IMR-90 (cell line): ENCODE results near the gene DIP2B. TPM values are rescaled to one million over a fixed set of nuclear protein-coding genes. Genes with fewer than 3 reads are reported as not detected.

ENCODE experiments used
- ATAC-seq: fragments of 200-7000 bp; cut with Tn5 transposase; 2 replicates; pipeline ENCODE4 v1.9.1; 2020; ENCODE audit warnings: low read depth, mild to moderate bottlenecking, moderate library complexity
- BruUV-seq: library from RNA; stranded (reverse); fragments of 400-500 nt; replicated peaks from 2 replicates; lab custom pipeline; 2021; lab: Mats Ljungman, UMichigan
- CTCF ChIA-PET: fragments of 300-600 bp; formaldehyde crosslinking; extraction: SDS; loops from one replicate; lab custom pipeline; 2021; ENCODE audit warnings: antibody characterized with exemption; lab: Yijun Ruan, JAX
- POLR2A ChIA-PET: fragments of 300-600 bp; sonication (Branson Sonifier 250); formaldehyde crosslinking; loops from one replicate; lab custom pipeline; 2022; ENCODE audit warnings: antibody characterized with exemption; ENCODE audit not compliant: unreplicated experiment; lab: Charles Lee
- DNase-seq: peaks from one replicate; pipeline ENCODE4 v3.0.0; 2013
- H2AFZ ChIP-seq: replicated peaks from 2 replicates; pipeline ENCODE3; 2013; ENCODE audit warnings: low read length, mild to moderate bottlenecking; ENCODE audit not compliant: poor library complexity
- H2AK5ac ChIP-seq: 2 replicates; pipeline ENCODE4 v1.6.1; 2013; ENCODE audit warnings: low read depth, low read length, inconsistent platforms
- H2AK9ac ChIP-seq: replicated peaks from 2 replicates; pipeline ENCODE3; 2013; ENCODE audit warnings: mild to moderate bottlenecking, low read depth, low read length, moderate library complexity; ENCODE audit not compliant: poor library complexity
- H2BK120ac ChIP-seq: 2 replicates; pipeline ENCODE4 v1.6.1; 2013; ENCODE audit warnings: low read depth, low read length, inconsistent platforms
- H2BK15ac ChIP-seq: 3 replicates; pipeline ENCODE4 v1.6.1; 2013; ENCODE audit warnings: low read depth, low read length, inconsistent platforms
- H2BK20ac ChIP-seq: 2 replicates; pipeline ENCODE4 v1.6.1; 2013; ENCODE audit warnings: low read depth, mild to moderate bottlenecking, inconsistent platforms, low read length, moderate library complexity
- H2BK5ac ChIP-seq: 2 replicates; pipeline ENCODE4 v1.6.1; 2013; ENCODE audit warnings: mild to moderate bottlenecking, low read depth, low read length, inconsistent platforms; ENCODE audit not compliant: poor library complexity, severe bottlenecking
- H3K14ac ChIP-seq: replicated peaks from 2 replicates; pipeline ENCODE4 v1.6.1; 2013; ENCODE audit warnings: low read depth, low read length, inconsistent platforms
- H3K18ac ChIP-seq: 2 replicates; pipeline ENCODE4 v1.6.1; 2013; ENCODE audit warnings: low read depth, low read length, control low read depth
- H3K23ac ChIP-seq: 2 replicates; pipeline ENCODE4 v1.6.1; 2013; ENCODE audit warnings: low read depth, low read length, inconsistent platforms
- H3K27ac ChIP-seq: 2 replicates; pipeline ENCODE4 v1.5.1; 2013; ENCODE audit warnings: mild to moderate bottlenecking, control low read depth, low read length; ENCODE audit not compliant: insufficient read depth
- H3K27me3 ChIP-seq: 2 replicates; pipeline ENCODE4 v1.6.1; 2013; ENCODE audit warnings: low read length; ENCODE audit not compliant: control insufficient read depth, insufficient read depth
- H3K36me3 ChIP-seq: 2 replicates; pipeline ENCODE4 v1.6.1; 2013; ENCODE audit warnings: low read length, mixed read lengths; ENCODE audit not compliant: control insufficient read depth, insufficient read depth
- H3K4ac ChIP-seq: 2 replicates; pipeline ENCODE4 v1.6.1; 2013; ENCODE audit warnings: low read depth, low read length, inconsistent platforms
- H3K4me1 ChIP-seq: 2 replicates; pipeline ENCODE4 v1.6.1; 2013; ENCODE audit warnings: low read length, mixed read lengths; ENCODE audit not compliant: control insufficient read depth, insufficient read depth
- H3K4me2 ChIP-seq: 2 replicates; pipeline ENCODE4 v1.6.1; 2013; ENCODE audit warnings: low read depth, mild to moderate bottlenecking, control low read depth, low read length, moderate library complexity
- H3K4me3 ChIP-seq: 2 replicates; pipeline ENCODE4 v1.5.1; 2013; ENCODE audit warnings: low read depth, mild to moderate bottlenecking, control low read depth, low read length, moderate library complexity; ENCODE audit not compliant: insufficient read depth
- H3K56ac ChIP-seq: 2 replicates; pipeline ENCODE4 v1.6.1; 2013; ENCODE audit warnings: low read length, inconsistent platforms; ENCODE audit not compliant: insufficient read depth; ENCODE audit errors: extremely low read depth
- H3K79me1 ChIP-seq, 2 experiments: 2 replicates each; pipeline ENCODE4 v1.6.1; 2013; ENCODE audit warnings: low read length in 2 of 2, inconsistent platforms in 1 of 2, low read depth in 1 of 2
- H3K9ac ChIP-seq: 2 replicates; pipeline ENCODE4 v1.6.1; 2013; ENCODE audit warnings: low read depth, low read length, control low read depth
- H3K9me1 ChIP-seq: 2 replicates; pipeline ENCODE4 v1.6.1; 2013; ENCODE audit warnings: low read length, inconsistent platforms; ENCODE audit not compliant: insufficient read depth
- H3K9me3 ChIP-seq: 2 replicates; pipeline ENCODE4 v1.6.1; 2013; ENCODE audit warnings: low read length; ENCODE audit not compliant: control insufficient read depth, insufficient read depth
- H4K20me1 ChIP-seq: 2 replicates; pipeline ENCODE4 v1.6.1; 2013; ENCODE audit warnings: low read length, inconsistent platforms; ENCODE audit not compliant: insufficient read depth
- H4K5ac ChIP-seq: 2 replicates; pipeline ENCODE4 v1.6.1; 2013; ENCODE audit warnings: mild to moderate bottlenecking, low read depth, low read length, control low read depth
- H4K8ac ChIP-seq, 2 experiments: 2 replicates each; pipeline ENCODE4 v1.6.1; 2013; ENCODE audit warnings: low read depth in 2 of 2, low read length in 2 of 2, control low read depth in 1 of 2, inconsistent platforms in 1 of 2
- H4K91ac ChIP-seq: 2 replicates; pipeline ENCODE4 v1.6.1; 2013; ENCODE audit warnings: low read depth, low read length, inconsistent platforms; ENCODE audit not compliant: insufficient read depth
- BHLHE40 ChIP-seq: fragments of 150-350 bp; IDR thresholded peaks from 2 replicates; pipeline ENCODE4 v1.6.1; 2016; ENCODE audit warnings: mild to moderate bottlenecking, low read depth, low read length
- CEBPB ChIP-seq: IDR thresholded peaks from 2 replicates; pipeline ENCODE4 v1.6.1; 2012; ENCODE audit warnings: low read depth, low read length, improper control_type of control experiment
- CHD1 ChIP-seq: IDR thresholded peaks from 2 replicates; pipeline ENCODE4 v1.6.1; 2012; ENCODE audit warnings: low read depth, low read length, improper control_type of control experiment
- CTCF ChIP-seq: conservative IDR thresholded peaks from 2 replicates; pipeline ENCODE4 v1.5.1; 2012; ENCODE audit warnings: mild to moderate bottlenecking, low read depth, low read length, improper control_type of control experiment
- ELK1 ChIP-seq: fragments of 150-350 bp; IDR thresholded peaks from 2 replicates; pipeline ENCODE4 v1.6.1; 2016; ENCODE audit warnings: low read depth, mild to moderate bottlenecking, low read length, moderate library complexity, borderline replicate concordance
- FOS ChIP-seq: fragments of 150-350 bp; IDR thresholded peaks from 2 replicates; pipeline ENCODE4 v1.6.1; 2016; ENCODE audit warnings: low read depth, low read length
- MAFK ChIP-seq: IDR thresholded peaks from 2 replicates; pipeline ENCODE4 v1.6.1; 2012; ENCODE audit warnings: low read depth, low read length, improper control_type of control experiment
- MAZ ChIP-seq: IDR thresholded peaks from 2 replicates; pipeline ENCODE4 v1.6.1; 2012; ENCODE audit warnings: low read depth, mild to moderate bottlenecking, low read length, improper control_type of control experiment, moderate library complexity, borderline replicate concordance
- MXI1 ChIP-seq: IDR thresholded peaks from 2 replicates; pipeline ENCODE4 v1.6.1; 2012; ENCODE audit warnings: low read depth, mild to moderate bottlenecking, low read length, moderate library complexity, borderline replicate concordance
- NFE2L2 ChIP-seq: fragments of 150-350 bp; IDR thresholded peaks from 2 replicates; pipeline ENCODE4 v1.6.1; 2016; ENCODE audit warnings: low read depth, mild to moderate bottlenecking, low read length
- POLR2A ChIP-seq: IDR thresholded peaks from 2 replicates; pipeline ENCODE4 v1.6.1; 2012; ENCODE audit warnings: mild to moderate bottlenecking, low read depth, low read length
- RCOR1 ChIP-seq: IDR thresholded peaks from 2 replicates; pipeline ENCODE4 v1.6.1; 2012; ENCODE audit warnings: mild to moderate bottlenecking, low read length, improper control_type of control experiment; ENCODE audit not compliant: insufficient replicate concordance
- RFX5 ChIP-seq: IDR thresholded peaks from 2 replicates; pipeline ENCODE4 v1.8.0; 2012; ENCODE audit warnings: low read depth, mild to moderate bottlenecking, low read length, moderate library complexity
- SMC3 ChIP-seq: fragments of 150-350 bp; IDR thresholded peaks from 2 replicates; pipeline ENCODE4 v1.6.1; 2016; ENCODE audit warnings: low read depth, mild to moderate bottlenecking, antibody characterized with exemption, low read length, moderate library complexity
- USF2 ChIP-seq: fragments of 150-350 bp; IDR thresholded peaks from 2 replicates; pipeline ENCODE4 v1.6.1; 2017; ENCODE audit warnings: mild to moderate bottlenecking, antibody characterized with exemption, low read length, low read depth
- WGBS, 2 experiments: methylation state at CpG; one replicate each; pipeline versions ENCODE4 v1.1.5 to v1.1.7; 2013; ENCODE audit warnings: missing lambda C conversion rate in 2 of 2; ENCODE audit not compliant: insufficient read length in 1 of 2; ENCODE audit errors: extremely low coverage in 2 of 2; 5-methylcytosine and 5-hydroxymethylcytosine counted together
- dilution Hi-C: fragments of 300-500 bp; cut with HindIII; formaldehyde crosslinking; loops from one replicate; pipeline ENCODE4 v1.14.3; 2018; ENCODE audit warnings: low sequenced_read_pairs; ENCODE audit not compliant: unreplicated experiment
- in situ Hi-C: fragments of 300-500 bp; cut with MboI; formaldehyde crosslinking; loops from 3 replicates; pipeline ENCODE4 v1.14.3; 2019; ENCODE audit warnings: low sequenced_read_pairs, inconsistent platforms, mixed read lengths
- intact Hi-C: fragments of 100-400 bp; cut with micrococcal nuclease; formaldehyde crosslinking; loops from 2 replicates; pipeline ENCODE4 v1.10.0; 2022
- polyA plus RNA-seq, 3 experiments: library from polyadenylated mRNA; depleted of rRNA; stranded (reverse); fragments of >200 nt; gene quantifications; 2 replicates each; pipeline ENCODE4 v1.2.3, GENCODE V29; 2012; ENCODE audit warnings: low replicate concordance in 1 of 3
- total RNA-seq: library from RNA; depleted of rRNA; stranded (reverse); fragments of >200 nt; gene quantifications from 2 replicates; pipeline ENCODE4 v1.2.3, GENCODE V29; 2012

Gene DIP2B
- total and polyA plus RNA-seq, 2 of the 4 experiments (the other 2 are of a cell fraction), result 7.7 to 12.9 TPM

- no peaks in the 10 kb centered on the region for H3K4me1 ChIP-seq
- H3K18ac ChIP-seq, result no peak overlapping the region
- no peaks in the 10 kb centered on the region for H3K27me3 ChIP-seq
- ATAC-seq (no peak), DNase-seq (no peak)
- no CpG with 5 or more reads among the region's 7 CpGs for WGBS, 2 experiments
- H3K9me3 ChIP-seq, result no peaks in the 10 kb centered on the region
- intact Hi-C loops, result no loop called here
- no peak overlapping the region for H4K91ac ChIP-seq
- H2AK9ac ChIP-seq, result no peak overlapping the region
- H3K79me1 ChIP-seq, result no peaks in the 10 kb centered on the region
- CTCF ChIA-PET, result interaction anchor here (0.7 kb wide), 1 partner anchor 15 kb away, joined by 3 read pairs; no protein-coding TSS in a partner anchor
- H3K4ac ChIP-seq, result no peak overlapping the region
- no peak overlapping the region for H2BK20ac ChIP-seq
- H3K23ac ChIP-seq, result no peak overlapping the region
- no peak overlapping the region for H3K9ac ChIP-seq
- POLR2A ChIA-PET, result no interaction called here
- no peak overlapping the region for H3K56ac ChIP-seq
- 0 out of 2 replicates have a peak, but pooled peaks cover 2% of the 10 kb centered on the region for H3K9me1 ChIP-seq
- H2AFZ ChIP-seq, result no peak overlapping the region
- no peak overlapping the region for H3K27ac ChIP-seq
- no peak overlapping the region for H2BK5ac ChIP-seq
- in situ Hi-C loops, result no loop called here
- dilution Hi-C loops, result no loop called here
- H3K4me3 ChIP-seq, result no peak overlapping the region
- no peaks in the 10 kb centered on the region for H4K20me1 ChIP-seq
- no TSS peak for BruUV-seq
- H2BK120ac ChIP-seq, result no peak overlapping the region
- TF ChIP-seq BHLHE40, result no peak
- TF ChIP-seq MAFK, result no peak
- TF ChIP-seq SMC3, result no peak
- TF ChIP-seq RCOR1, result no peak
- no peak for TF ChIP-seq FOS
- no peak for TF ChIP-seq CTCF
- no peak for TF ChIP-seq CEBPB
- TF ChIP-seq MAZ, result no peak
- no peak for TF ChIP-seq MXI1
- no peak for TF ChIP-seq NFE2L2
- no peak for TF ChIP-seq POLR2A
- TF ChIP-seq ELK1, result no peak
- no peak for TF ChIP-seq CHD1
- TF ChIP-seq RFX5, result no peak
- no peak for TF ChIP-seq USF2
- no peak overlapping the region for H4K8ac ChIP-seq
- no peak overlapping the region for H3K4me2 ChIP-seq
- no peak overlapping the region for H3K14ac ChIP-seq
- H3K36me3 ChIP-seq, result peaks cover 20% of the 10 kb centered on the region
- H2BK15ac ChIP-seq, result no peak overlapping the region
- no peak overlapping the region for H4K5ac ChIP-seq
- H2AK5ac ChIP-seq, result no peak overlapping the region
Observed at GRCh38 chr12:50696931-50697330, 192.1 kb downstream of the DIP2B start.
